GM13976 (cell line): ENCODE measurements around the gene RBM11.

ENCODE experiments used
- DNase-seq: peaks from one replicate; pipeline ENCODE4 v3.0.0; 2012; ENCODE audit warnings: low spot score
- in situ Hi-C: fragments of 300-500 bp; cut with MboI; formaldehyde crosslinking; loops from one replicate; pipeline ENCODE4 v1.12.0; 2022; ENCODE audit warnings: low sequenced_read_pairs, mixed read lengths, inconsistent platforms; ENCODE audit not compliant: unreplicated experiment
- TF ChIP-seq, protein P1 (sequence below): IDR thresholded peaks from 2 replicates; pipeline ENCODE4 v1.5.1; 2012; ENCODE audit warnings: borderline replicate concordance, mild to moderate bottlenecking; ENCODE audit not compliant: insufficient read depth; ENCODE audit errors: extremely low read depth, missing control alignments, control extremely low read depth

The RBM11 gene

GRCh38 chr21:14275702-14276205 lies 59.8 kb downstream of the RBM11 start:
- in situ Hi-C loops, result no loop called here
- TF ChIP-seq, protein P1, sequence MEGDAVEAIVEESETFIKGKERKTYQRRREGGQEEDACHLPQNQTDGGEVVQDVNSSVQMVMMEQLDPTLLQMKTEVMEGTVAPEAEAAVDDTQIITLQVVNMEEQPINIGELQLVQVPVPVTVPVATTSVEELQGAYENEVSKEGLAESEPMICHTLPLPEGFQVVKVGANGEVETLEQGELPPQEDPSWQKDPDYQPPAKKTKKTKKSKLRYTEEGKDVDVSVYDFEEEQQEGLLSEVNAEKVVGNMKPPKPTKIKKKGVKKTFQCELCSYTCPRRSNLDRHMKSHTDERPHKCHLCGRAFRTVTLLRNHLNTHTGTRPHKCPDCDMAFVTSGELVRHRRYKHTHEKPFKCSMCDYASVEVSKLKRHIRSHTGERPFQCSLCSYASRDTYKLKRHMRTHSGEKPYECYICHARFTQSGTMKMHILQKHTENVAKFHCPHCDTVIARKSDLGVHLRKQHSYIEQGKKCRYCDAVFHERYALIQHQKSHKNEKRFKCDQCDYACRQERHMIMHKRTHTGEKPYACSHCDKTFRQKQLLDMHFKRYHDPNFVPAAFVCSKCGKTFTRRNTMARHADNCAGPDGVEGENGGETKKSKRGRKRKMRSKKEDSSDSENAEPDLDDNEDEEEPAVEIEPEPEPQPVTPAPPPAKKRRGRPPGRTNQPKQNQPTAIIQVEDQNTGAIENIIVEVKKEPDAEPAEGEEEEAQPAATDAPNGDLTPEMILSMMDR, result no peak
- no peak for DNase-seq
